ENCODE results near the gene FAM72C.
A peak's percentile ranks its signal among the peaks of the same experiment; 100 is the strongest.
"Not testable (repeated sequence)": the region's sequence is repeated elsewhere in the genome, so short reads cannot be mapped to it uniquely, and the experiment has no call there.

Gene FAM72C

DNA sequence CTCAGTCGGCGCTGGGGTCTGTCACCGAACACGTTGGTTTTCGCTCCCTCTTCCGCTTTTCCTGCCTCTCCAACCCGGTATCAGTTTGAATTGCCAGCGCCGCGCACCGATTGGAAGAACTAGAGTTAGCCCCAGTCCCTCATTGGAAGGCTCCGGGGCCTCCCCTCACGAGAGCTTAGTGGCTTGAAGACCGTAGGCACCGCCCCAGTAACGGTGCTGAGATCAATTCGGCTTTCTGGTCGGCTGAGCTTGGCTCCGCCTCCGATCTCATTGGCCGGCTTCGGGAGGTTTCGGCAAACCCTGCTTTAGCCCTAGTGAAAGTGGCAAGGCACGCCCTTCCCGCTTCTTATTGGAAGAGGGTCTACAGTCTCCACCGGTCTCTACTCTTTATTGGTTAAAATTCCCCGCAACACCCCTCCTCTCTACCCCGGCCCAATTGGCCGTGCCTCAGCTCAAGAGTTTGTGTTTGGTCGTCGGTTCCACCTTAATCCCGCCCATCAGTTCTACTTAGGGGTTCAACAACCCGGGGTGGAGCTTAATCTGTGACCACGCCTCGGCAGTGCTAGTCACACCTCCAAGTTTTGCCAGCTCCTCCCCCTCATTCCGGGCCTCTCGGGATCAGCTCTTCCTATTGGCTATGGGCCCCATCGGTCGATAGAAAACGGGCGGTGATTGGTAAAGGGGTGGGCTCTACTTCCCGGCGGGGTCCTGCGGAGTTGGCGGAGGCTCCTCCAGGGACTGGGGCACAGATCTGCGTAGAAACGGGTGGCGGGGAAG, at the start of gene FAM72C:
FAM72C (minus strand) TSS at position 63 of the 777 bp plus-strand sequence. CDS start 845 bp downstream, outside the sequence.
- DNase-seq (ENCODE audit: low read depth, low spot score), result not testable (repeated sequence)

DNA sequence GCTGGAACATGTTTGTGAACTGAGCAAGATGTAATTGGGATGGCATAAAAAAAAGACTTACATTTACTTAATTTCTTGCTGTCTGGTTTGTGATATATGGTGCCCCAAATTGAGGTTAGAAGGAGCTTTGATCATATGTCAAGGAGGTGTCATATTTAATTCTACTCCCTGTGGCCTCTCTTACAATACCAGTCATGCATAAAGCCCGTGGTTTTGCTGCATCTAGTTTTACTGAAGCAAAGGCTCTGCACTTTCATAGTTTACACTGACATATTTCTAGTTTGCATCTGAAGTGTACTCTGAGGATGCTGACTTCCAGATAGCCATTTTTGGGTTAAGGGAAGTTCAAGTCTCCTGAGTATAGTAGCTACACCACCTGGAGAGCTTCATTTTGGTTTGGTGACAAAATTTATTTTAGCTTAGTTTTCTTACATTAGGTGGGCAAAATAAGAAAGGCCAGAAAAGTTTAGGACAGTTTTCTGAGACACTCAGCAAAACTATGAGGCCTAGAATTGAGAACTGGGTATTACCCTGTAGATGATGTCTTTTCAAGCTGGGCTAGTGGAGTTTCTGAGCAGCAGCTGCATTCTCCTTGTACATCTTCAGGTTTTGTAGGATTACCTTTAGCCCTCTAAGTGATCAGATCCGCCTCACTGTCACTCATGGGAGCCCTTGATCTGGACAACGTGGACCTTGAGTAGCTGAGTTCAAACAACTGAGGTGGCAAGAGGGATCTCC, 48.4 kb upstream of the FAM72C start:
- not testable (repeated sequence) for DNase-seq (ENCODE audit: low read depth, low spot score)

DNA sequence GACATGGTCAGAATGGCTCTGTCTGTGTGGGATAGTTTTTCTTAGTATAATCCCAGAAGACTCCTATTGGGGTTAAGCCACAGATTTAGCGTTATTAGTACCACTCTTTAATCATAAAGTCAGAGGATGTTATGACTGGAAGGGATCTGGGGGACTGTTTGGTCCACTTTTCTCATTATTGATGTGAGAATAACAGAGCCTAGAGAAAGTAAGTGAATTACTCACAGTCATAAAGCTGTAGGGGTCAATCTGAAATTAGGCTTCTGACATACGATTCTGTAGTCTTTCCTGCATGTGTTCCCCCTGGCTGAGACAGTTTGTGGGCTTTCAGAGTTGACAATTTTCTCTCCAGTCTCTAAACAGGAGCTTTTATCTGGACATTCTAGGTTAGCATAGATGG, 47.3 kb upstream of the FAM72C start:
- not testable (repeated sequence) for DNase-seq (ENCODE audit: low read depth, low spot score)

DNA sequence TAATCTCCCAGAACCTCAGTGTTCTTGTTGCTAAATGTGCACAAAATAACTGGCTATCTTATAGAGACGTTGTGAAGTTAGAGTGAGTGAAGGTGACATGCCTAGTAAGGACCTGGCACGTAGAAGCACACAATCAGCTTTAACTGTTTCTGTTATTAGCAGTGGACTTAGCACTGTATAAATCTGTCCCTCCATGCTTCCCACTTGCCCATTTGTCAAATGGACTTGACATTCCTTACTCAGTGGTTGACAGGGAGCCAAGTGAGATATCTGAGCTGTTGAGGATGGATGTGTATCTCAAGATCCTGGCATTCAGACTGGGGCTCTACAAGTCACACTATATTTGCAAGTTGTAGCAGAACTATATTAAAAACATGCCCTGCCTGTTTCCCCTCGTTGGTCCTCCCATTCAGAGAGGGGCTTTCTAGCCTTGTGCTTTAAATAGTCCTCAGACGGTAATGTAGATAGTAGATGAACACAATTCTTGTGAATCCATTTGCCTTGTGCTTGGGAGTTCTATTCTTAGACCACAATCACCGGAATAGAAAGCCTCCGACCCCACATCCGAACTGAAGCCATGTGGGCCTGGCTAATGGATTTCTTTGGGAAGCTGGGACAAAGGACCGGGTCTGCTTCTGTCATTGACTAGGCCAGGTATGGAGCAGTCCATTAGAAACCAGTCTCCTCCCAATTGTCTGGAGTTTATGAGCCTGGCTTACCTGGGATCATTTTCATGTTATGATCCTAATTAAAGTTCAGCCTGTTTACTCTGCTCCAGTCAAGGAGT, 43.6 kb upstream of the FAM72C start:
- DNase-seq (ENCODE audit: low read depth, low spot score), result not testable (repeated sequence)

DNA sequence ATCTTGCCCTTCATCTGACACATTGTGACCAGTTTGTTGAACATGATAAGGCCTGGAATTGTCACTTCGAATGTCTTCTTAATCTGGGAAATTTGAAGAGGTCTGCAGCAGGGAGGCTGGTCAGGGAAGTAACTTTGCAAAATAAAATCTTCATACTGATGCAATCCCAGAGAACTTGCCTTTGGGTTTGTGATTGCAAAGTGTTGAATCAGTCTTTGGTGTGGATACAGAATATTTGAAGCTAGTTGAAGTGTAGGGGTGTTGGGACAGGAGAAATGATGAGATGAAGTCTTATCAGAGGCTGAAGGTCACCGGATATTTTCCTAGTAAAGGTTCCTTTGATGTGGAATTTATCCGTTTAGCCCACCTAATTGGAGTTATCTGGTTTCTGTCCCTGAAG, 42.7 kb upstream of the FAM72C start:
- DNase-seq (ENCODE audit: low read depth, low spot score), result not testable (repeated sequence)

DNA sequence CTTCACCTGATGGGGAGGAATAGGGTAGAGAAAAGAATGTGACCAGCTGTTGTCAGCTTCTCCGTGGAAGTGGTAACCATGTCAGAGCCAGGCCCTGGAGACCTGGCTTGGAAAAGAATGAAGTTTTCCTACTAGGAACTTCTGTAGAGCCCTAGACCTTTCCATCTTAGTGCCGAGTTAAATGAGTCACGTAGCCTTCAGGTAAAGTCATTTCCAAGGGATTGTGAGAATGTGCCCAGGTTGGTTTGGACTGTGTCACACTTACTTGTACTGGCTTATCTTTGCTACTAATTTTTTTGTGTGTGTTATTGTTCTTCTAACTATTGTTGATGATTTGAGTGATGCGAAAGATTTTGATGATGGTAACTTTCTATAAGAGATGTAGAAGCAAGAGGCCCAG, 42.3 kb upstream of the FAM72C start:
- not testable (repeated sequence) for DNase-seq (ENCODE audit: low read depth, low spot score)

DNA sequence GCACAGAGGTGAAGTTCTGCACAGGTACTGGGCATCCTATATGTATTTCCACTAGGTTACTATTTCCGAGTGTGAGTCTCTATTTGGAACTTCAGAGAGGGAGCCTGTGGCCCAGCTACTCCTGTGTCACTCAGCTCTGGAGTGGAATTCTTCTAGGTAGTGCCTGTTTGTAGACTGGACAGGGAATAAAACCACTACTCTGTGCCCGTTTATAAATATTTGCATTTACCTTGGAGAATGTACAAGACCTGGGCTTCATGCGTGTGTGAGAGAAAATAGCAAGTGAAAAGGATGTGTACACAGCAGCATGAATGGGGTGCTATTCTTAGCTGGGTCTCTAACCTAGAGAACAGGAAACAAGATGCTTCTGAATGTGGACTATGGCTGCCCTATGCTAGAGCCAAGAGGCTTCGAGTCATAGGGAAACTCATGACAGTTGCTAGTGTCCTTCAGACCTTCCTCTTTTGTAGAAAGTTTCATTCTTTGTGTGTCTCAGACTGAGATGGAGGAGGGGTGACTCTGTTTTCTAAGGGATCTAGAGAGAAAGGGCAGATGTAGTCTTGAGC, 40.5 kb upstream of the FAM72C start:
- DNase-seq (ENCODE audit: low read depth, low spot score), result not testable (repeated sequence)

DNA sequence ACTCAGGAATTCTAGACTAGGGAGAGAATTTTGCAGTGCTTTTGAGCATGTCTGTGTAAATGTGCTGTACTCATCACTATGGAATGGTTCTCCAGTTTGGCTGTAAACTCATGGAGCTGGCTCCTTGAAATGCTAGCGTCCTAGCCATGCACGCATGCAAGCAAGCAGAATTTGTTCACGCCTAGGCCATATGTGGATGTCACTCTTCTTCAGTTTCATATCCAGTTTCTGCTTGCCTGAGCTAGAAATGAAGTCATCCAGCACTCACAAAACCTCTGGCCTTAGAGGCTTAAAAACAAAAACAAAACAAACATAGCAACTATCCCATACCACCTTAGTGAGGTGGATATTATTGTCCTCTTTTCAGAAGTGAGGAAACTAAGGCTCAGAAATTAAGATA, 37.6 kb upstream of the FAM72C start:
- DNase-seq (ENCODE audit: low read depth, low spot score), result not testable (repeated sequence)

DNA sequence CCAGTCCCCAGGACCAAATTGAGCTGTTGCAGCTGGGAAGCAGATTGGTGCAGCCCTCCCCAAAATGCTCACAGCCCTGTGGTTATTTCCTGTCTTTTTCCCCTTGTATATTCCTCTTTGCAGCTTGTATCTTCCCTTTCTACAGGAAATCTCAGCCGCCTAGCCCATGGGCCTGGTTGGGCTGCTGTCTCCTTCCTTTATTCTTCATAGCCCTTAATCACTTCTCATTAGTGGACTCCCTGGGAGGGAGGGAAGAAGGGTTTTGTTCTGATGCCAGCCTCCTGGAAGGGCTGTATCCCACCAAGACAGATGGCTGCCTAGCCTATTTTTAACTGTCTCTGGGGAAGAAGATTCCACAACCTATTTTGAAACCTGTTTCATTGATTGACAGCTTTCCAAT, 32.5 kb upstream of the FAM72C start:
- DNase-seq (ENCODE audit: low read depth, low spot score), result not testable (repeated sequence)

DNA sequence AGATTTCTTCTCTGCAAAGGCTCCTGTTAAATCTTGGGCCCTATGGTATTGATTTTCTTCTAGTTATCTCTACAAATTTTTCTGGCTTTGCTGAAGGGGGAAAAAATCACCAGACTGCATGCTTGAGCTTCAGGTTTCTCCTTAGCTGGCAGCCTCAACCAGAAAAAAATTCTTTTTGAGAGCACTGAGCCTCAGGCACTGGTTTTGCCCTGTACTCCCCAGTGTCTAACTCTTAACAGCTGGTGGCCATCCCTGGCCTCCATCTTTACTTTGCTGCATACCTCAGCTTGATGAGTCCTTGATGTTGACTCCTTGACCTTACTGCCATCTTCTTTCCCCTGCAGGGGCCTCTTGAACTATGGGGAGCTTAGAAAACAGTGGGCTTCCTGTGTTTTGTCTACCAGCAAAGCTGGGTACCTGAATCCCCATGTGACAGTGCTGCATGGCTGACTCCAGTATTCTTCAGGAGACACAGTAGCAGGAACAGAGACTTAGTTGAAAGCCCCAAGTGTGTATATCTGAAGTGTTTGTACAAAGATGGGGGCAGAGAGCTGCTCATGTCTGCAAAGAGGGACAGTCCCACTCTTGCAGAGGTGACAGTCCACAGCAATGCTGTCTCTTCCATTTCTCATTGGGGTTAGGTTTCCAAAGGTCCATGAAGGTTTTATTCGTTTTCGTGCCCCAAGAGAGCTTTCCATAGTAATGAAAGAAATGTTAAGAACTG, 31.7 kb upstream of the FAM72C start:
- not testable (repeated sequence) for DNase-seq (ENCODE audit: low read depth, low spot score)

DNA sequence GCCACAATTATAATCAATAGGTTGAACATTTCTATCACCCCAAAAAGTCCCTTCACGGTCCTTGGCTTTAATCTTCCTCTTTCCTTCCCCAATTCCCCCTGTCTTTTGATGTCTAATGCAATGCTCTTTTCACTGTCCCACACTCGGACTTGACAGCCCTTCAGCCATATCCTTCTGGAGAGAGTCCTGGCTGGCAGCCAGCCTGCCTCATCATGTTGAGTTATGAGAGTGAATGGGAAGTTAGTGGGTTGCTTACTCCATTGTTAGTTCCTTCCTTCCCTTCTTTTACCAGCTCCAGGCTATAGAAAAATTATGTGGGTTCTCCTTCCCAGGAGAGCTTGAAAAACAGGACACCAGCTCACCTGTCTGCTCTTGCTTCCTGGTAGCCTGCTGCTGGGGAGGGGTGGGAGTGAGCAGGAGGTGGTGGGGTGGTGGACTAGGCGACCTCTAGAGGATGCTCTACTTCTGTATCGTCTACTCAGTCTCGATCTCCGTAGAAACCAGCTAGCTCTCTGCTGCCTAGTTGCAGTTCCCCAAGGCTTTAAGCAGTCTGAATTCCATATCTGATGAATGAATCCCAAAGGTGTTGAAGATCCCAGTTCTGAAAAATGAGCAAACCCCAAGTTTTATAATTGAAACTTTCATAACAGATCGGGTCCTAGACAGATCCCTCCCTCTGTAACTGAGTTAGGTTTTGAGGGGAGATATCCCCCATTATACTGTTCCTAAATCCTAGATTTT, 30.5 kb upstream of the FAM72C start:
- peak; percentile 0 for DNase-seq (ENCODE audit: low read depth, low spot score)

DNA sequence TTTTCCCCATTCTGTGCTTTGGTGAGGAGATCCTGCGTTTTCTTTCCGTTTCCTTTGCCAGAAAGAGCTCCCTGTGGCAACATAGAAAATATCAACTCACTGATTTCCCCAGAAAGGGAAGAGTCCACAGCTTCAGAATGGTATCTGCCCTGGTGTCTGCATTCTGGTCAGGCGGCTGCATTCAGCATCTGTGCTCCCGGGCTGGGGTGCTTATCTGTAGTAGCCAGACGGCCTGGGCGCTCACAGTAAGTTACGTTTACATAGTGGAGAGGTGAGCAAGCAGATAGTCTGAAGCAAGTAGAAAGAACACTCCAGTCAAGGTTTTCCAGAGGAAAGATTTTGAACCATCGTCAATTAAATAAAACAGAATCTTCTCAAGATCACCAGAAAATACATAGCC, 29.3 kb upstream of the FAM72C start:
- not testable (repeated sequence) for DNase-seq (ENCODE audit: low read depth, low spot score)

DNA sequence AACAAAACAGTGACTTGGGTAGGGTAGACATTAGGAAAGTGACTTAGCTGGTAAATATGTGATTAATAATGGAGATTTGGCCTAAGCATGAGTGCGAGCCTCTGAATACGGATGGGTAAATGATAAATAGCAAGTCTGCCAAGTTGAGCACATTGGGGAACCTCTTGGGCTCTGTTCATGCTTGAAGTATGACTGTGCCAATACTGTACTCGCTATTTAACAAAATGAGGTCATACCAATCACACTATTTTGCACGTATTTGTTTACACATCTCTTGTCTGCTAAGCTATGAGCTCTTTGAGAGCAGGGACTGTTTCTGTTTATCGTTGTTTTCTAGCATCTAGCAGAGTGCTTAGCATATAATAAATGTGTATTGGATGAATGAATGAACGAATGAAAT, 24.2 kb upstream of the FAM72C start:
- DNase-seq (ENCODE audit: low read depth, low spot score), result not testable (repeated sequence)

DNA sequence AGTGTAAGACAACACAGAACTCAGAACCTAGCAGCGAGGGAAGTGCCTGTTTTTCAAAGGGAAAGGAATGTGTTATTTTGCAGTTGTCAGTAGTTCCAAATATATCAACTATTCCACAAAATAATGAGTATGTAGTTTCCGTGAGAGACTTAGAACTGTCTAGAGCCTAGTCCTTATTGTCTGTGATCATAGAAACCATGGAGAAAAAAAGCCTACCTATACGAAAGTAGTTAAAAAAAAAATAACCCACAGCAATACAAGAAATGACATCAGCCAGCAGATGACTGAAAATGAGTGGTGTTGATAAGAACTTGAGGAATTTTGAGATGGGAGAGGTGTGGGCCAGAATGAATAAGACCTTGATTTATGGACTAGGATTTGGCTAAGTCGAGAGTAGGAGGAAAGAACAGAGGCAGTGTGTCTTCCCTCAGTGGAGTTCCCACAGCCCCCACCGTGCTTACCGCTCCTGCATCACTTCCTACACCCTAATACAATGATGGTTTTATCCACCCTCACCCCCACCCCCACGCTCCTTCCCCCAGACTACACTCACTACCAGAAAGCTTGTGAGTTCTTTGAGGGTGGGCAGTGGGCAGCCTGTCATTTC, 21.6 kb upstream of the FAM72C start:
- DNase-seq (ENCODE audit: low read depth, low spot score), result not testable (repeated sequence)

DNA sequence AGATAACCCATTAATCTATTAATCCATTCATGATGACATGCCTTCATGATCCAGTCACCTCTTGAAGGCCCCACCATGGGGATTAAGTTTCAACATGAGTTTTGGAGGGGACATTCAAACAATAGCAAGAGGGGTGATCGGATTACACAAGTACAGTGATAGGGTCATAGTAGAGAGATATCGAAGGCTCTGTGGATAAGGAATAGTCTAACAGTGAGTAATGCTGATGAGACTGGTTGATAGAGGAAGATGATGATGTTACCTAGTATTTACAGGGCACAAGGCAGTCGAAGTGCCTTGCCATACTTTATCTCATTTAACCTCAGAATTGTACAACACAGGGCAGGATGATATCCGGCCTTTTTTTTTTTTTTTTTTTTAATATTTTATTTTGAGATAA, 18.9 kb upstream of the FAM72C start:
- not testable (repeated sequence) for DNase-seq (ENCODE audit: low read depth, low spot score)

DNA sequence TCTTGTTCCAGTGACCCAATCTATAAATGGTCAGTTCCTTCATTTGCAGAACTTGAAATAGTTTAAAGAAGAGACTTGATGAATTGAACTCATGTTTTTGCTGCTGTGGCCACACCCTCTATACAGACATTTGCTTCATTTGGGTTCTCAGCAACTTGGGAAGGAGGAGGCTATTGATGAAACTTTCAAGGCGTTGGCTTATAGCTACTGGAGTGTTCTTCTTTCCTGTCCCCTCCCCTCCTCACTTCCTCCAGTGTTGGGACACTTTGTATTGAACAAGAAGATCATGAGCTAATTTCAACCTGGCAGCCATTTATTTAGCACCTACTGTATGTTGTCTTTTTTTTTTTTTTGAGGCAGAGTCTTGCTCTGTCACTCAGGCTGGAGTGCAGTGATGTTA, 17.9 kb upstream of the FAM72C start:
- not testable (repeated sequence) for DNase-seq (ENCODE audit: low read depth, low spot score)

DNA sequence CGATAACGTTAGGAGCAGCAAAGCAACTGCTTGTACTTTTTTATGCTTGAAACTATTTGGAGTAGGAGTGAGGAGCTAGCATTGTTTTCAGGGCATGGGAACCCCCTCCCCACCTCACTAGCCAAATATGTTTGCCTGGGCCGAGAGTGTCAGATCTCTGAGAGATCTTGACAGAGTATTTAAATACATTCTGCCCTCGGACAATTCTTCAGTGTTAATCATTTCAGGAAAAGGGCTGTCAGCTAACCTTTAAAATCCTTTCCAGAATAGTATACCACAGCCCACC, 17.6 kb upstream of the FAM72C start:
- DNase-seq (ENCODE audit: low read depth, low spot score), result not testable (repeated sequence)

DNA sequence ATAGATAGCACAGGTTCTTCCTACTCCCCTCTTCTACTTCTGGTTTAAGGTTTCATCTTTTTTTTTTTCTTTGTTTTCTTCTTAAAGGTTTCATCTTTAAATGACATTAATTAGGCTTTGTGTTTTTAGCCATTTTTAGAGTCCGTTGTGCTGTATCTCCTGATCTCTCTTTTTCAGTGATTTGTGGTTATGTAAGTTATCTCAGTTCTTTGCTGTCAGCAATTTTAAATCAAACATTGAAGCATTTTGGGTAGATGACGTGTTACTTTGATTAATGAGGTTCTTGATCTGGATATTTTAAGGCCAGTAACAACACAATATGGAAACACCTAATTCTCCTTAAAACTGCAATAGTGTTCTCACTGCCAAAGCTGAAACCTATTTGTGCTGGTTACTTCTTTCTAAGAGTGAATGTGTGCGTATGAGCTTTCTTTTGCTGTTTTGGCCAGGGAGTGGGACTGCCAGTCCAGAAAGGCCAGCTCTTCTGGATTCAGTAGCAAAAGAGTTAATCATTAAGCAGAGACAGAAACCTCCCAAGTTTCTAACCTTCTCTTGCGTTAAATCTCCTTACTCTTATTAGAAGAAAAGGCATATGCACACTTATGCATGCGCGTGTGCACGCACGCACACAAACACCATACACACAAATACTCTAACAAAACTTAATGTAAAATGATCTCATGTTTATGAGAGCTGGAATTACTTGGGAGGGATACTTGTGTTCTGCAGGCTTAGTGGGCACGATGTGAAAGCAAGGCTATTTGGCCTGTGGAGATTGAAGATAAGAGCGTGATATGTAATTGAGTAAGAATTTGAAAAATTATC, 17.0 kb upstream of the FAM72C start:
- not testable (repeated sequence) for DNase-seq (ENCODE audit: low read depth, low spot score)

DNA sequence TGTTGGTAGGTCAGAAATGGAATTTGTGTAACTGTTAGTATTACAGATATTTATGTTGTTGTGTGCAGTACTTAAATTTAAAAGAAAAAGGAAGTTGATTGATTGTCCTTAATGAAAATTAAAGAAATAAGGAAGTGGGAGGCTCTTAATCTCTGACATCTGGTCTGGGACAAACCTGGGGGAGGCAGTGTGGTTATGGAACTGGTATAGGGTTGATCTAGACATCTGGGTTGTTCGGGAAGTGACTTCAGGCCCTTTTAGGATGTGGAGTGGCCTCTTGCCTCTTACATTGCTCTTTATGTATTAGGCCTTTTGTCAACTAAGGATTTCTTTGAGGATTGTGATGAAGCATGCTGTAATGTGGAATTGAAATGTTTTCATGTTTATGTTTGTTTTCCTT, 16.1 kb upstream of the FAM72C start:
- DNase-seq (ENCODE audit: low read depth, low spot score), result not testable (repeated sequence)
